Mesendoderm (in vitro differentiated cells): ENCODE data around the gene TMUB2.

Experiments
- DNase-seq: peaks from one replicate; pipeline ENCODE4 v3.0.0; 2013
- H2AK5ac ChIP-seq: 2 replicates; pipeline ENCODE4 v1.6.1; 2013; ENCODE audit warnings: low read length, inconsistent platforms
- H2BK120ac ChIP-seq: 2 replicates; pipeline ENCODE4 v1.6.1; 2013; ENCODE audit warnings: low read depth, mild to moderate bottlenecking, low read length, moderate library complexity, mixed read lengths
- H2BK15ac ChIP-seq: replicated peaks from 2 replicates; pipeline ENCODE4 v1.6.1; 2013; ENCODE audit warnings: low read depth, mild to moderate bottlenecking, moderate library complexity
- H2BK5ac ChIP-seq: 2 replicates; pipeline ENCODE4 v1.6.1; 2013; ENCODE audit warnings: low read length, inconsistent platforms
- H3K18ac ChIP-seq: 2 replicates; pipeline ENCODE4 v1.6.1; 2013; ENCODE audit warnings: mild to moderate bottlenecking, low read length, mixed read lengths
- H3K23ac ChIP-seq: one replicate; pipeline ENCODE4 v1.6.1; 2013; ENCODE audit warnings: low read length
- H3K27ac ChIP-seq: 2 replicates; pipeline ENCODE4 v1.5.1; 2013; ENCODE audit warnings: low read depth, mild to moderate bottlenecking, inconsistent platforms, low read length, moderate library complexity
- H3K27me3 ChIP-seq: 2 replicates; pipeline ENCODE4 v1.6.1; 2013; ENCODE audit warnings: low read length, control low read depth, mild to moderate bottlenecking, inconsistent platforms; ENCODE audit not compliant: insufficient read depth, poor library complexity
- H3K36me3 ChIP-seq: 2 replicates; pipeline ENCODE4 v1.6.1; 2013; ENCODE audit warnings: low read length, inconsistent platforms; ENCODE audit not compliant: control insufficient read depth, insufficient read depth
- H3K4ac ChIP-seq: one replicate; pipeline ENCODE4 v1.6.1; 2013; ENCODE audit warnings: low read depth, mild to moderate bottlenecking, low read length, moderate library complexity
- H3K4me1 ChIP-seq: 2 replicates; pipeline ENCODE4 v1.6.1; 2013; ENCODE audit warnings: low read depth, low read length, inconsistent platforms; ENCODE audit not compliant: control insufficient read depth
- H3K4me2 ChIP-seq: 2 replicates; pipeline ENCODE4 v1.6.1; 2013; ENCODE audit warnings: low read length
- H3K4me3 ChIP-seq: 2 replicates; pipeline ENCODE4 v1.5.1; 2013; ENCODE audit warnings: mild to moderate bottlenecking, low read length
- H3K56ac ChIP-seq: one replicate; pipeline ENCODE4 v1.6.1; 2013; ENCODE audit warnings: low read length
- H3K79me1 ChIP-seq: 2 replicates; pipeline ENCODE4 v1.6.1; 2013; ENCODE audit warnings: low read length, inconsistent platforms
- H3K79me2 ChIP-seq: 2 replicates; pipeline ENCODE4 v1.6.1; 2013; ENCODE audit warnings: mild to moderate bottlenecking, low read length; ENCODE audit not compliant: control insufficient read depth, insufficient read depth
- H3K9ac ChIP-seq: 2 replicates; pipeline ENCODE4 v1.6.1; 2013; ENCODE audit warnings: low read length, inconsistent platforms
- H4K5ac ChIP-seq: one replicate; pipeline ENCODE4 v1.6.1; 2013; ENCODE audit warnings: low read length
- H4K8ac ChIP-seq: one replicate; pipeline ENCODE4 v1.6.1; 2013; ENCODE audit warnings: low read depth, mild to moderate bottlenecking, control low read depth, low read length, moderate library complexity
- WGBS: extraction: QIAGEN DNeasy Blood & Tissue Kit; methylation state at CpG from one replicate; pipeline ENCODE4 v1.1.7; 2013; ENCODE audit warnings: low lambda C conversion rate, missing lambda C conversion rate; ENCODE audit not compliant: insufficient coverage; ENCODE audit errors: extremely low coverage; 5-methylcytosine and 5-hydroxymethylcytosine counted together

Gene TMUB2

GRCh38 chr17:44193326-44194084, 6.7 kb downstream of the TMUB2 start:
- H4K8ac ChIP-seq: no peak overlapping the region
- H2BK15ac ChIP-seq: no peak overlapping the region
- H3K79me2 ChIP-seq: peaks cover 19% of the 10 kb centered on the region
- no peak overlapping the region for H3K4ac ChIP-seq
- H2BK120ac ChIP-seq: no peak overlapping the region
- H3K79me1 ChIP-seq: peaks cover 13% of the 10 kb centered on the region
- no peak overlapping the region for H3K9ac ChIP-seq
- H2BK5ac ChIP-seq: no peak overlapping the region
- DNase-seq: no peak
- H3K27me3 ChIP-seq: no peaks in the 10 kb centered on the region
- H3K4me2 ChIP-seq: no peak overlapping the region
- H3K18ac ChIP-seq: no peak overlapping the region
- WGBS: no CpG with 5 or more reads among the region's 14 CpGs
- H3K4me3 ChIP-seq: no peak overlapping the region
- H4K5ac ChIP-seq: no peak overlapping the region
- H3K56ac ChIP-seq: peak overlapping the region; percentile 22
- H3K23ac ChIP-seq: no peak overlapping the region
- H3K36me3 ChIP-seq: peaks cover 15% of the 10 kb centered on the region
- H3K27ac ChIP-seq: no peak overlapping the region
- H2AK5ac ChIP-seq: no peak overlapping the region
- H3K4me1 ChIP-seq: peaks cover 4% of the 10 kb centered on the region

- Histone ChIP-seq H3K79me1 (peaks cover 13% of the 10 kb centered on the region), H2BK5ac (no peak overlapping the region), H3K27me3 (no peaks in the 10 kb centered on the region), H3K56ac (peak overlapping the region; percentile 10), H3K4ac (no peak overlapping the region), H3K36me3 (peaks cover 11% of the 10 kb centered on the region), H3K4me3 (no peak overlapping the region), H3K4me1 (peaks cover 4% of the 10 kb centered on the region), H2BK120ac (no peak overlapping the region), H3K4me2 (no peak overlapping the region), H3K18ac (no peak overlapping the region), H3K23ac (no peak overlapping the region), H2BK15ac (no peak overlapping the region), H4K5ac (no peak overlapping the region), H3K9ac (peak overlapping the region; percentile 97), H4K8ac (no peak overlapping the region), H2AK5ac (no peak overlapping the region), H3K27ac (no peak overlapping the region), H3K79me2 (peaks cover 23% of the 10 kb centered on the region)
- no peak for DNase-seq
- WGBS: no CpG with 5 or more reads among the region's 15 CpGs
Measured at GRCh38 chr17:44197107-44197506, 10.3 kb downstream of the TMUB2 start.

- peak overlapping the region; percentile 90 for H3K4me2 ChIP-seq
- peak; percentile 42 for DNase-seq
- H3K9ac ChIP-seq: peak overlapping the region; percentile 97
- no peak overlapping the region for H2BK15ac ChIP-seq
- H2BK120ac ChIP-seq: peak overlapping the region; percentile 49
- H3K79me1 ChIP-seq: peaks cover 13% of the 10 kb centered on the region
- peak overlapping the region; percentile 91 for H3K18ac ChIP-seq
- peaks cover 23% of the 10 kb centered on the region for H3K79me2 ChIP-seq
- H3K4me3 ChIP-seq: peak overlapping the region; percentile 86
- H2BK5ac ChIP-seq: no peak overlapping the region
- H3K27ac ChIP-seq: peak overlapping the region; percentile 98
- H3K56ac ChIP-seq: peak overlapping the region; percentile 90
- H4K5ac ChIP-seq: no peak overlapping the region
- H3K36me3 ChIP-seq: peaks cover 11% of the 10 kb centered on the region
- H3K4ac ChIP-seq: peak overlapping the region; percentile 70
- WGBS: no CpG with 5 or more reads among the region's 11 CpGs
- no peak overlapping the region for H3K23ac ChIP-seq
- peak overlapping the region; percentile 78 for H4K8ac ChIP-seq
- no peaks in the 10 kb centered on the region for H3K27me3 ChIP-seq
- no peak overlapping the region for H2AK5ac ChIP-seq
- peaks cover 2% of the 10 kb centered on the region for H3K4me1 ChIP-seq
Measured at GRCh38 chr17:44197980-44198720, 11.4 kb downstream of the TMUB2 start.

- H4K8ac ChIP-seq: peak overlapping the region; percentile 78
- H3K79me2 ChIP-seq: peaks cover 23% of the 10 kb centered on the region
- H3K9ac ChIP-seq: peak overlapping the region; percentile 97
Measured at GRCh38 chr17:44198721-44199552, 12.2 kb downstream of the TMUB2 start.

DNA sequence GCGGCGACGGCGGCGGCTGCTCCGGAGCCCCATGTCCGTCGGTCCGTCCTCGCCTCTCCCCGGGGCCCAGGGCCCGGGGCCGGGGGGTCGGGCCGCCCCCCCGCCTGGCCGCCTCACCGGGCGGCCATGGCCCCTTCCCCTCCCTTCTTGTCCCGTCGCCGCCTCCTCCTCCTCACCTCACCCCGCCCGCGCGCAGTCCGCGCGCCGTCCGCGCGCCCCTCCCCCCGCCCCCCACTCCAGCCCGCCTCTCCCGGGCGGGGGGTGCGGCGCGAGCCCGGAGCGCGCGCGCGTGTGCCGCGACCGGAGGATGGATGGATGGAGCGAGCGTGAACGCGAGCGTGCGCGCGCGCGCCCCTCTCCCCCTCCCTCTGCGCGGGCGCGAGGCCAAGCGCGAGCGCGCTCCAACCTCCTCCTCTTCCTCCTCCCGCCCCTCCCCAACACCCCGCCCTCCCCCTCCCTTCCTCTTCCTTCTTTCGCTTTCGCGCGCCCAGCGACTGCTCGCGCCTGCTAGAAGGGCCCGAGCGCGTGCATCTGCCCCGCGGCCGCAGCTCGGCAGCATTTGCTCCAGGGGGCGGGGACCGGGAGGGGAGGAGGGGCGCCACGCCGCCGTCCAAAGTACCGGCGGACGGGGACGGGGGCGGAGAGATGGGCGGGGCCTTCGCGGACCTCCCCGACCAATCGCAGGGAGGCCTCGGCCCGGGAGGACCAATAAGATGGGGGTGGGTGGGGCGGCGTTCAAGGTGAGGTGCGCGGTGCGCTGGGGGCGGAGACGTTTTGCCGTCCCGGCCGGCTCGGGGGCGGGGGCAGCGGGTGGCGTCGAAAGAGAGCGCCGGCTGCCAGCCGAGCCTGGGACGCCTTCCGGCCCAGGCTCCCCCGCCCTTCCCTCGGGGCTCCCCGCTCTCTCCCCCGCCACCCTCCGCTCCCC, 13.0 kb downstream of the TMUB2 start, which contains the start of gene ATXN7L3:
Gene ATXN7L3 (minus strand): TSS at position 332 of the 925 bp plus-strand sequence. CDS start 1,814 bp downstream, outside the sequence.
- peak; percentile 99 for DNase-seq
- H3K4me2 ChIP-seq: peak within 1 kb of the TSS; percentile 90
- peak within 1 kb of the TSS; percentile 62 for H2BK120ac ChIP-seq
- no peak within 1 kb of the TSS for H2BK15ac ChIP-seq
- no CpG with 5 or more reads among the region's 126 CpGs for WGBS
- H4K8ac ChIP-seq: peak within 1 kb of the TSS; percentile 78
- H3K18ac ChIP-seq: peak within 1 kb of the TSS; percentile 95
- no peak within 1 kb of the TSS for H4K5ac ChIP-seq
- H2AK5ac ChIP-seq: no peak within 1 kb of the TSS
- H3K9ac ChIP-seq: peak within 1 kb of the TSS; percentile 97
- peaks cover 8% of the 10 kb centered on the region for H3K36me3 ChIP-seq
- no peaks in the 10 kb centered on the region for H3K27me3 ChIP-seq
- peak within 1 kb of the TSS; percentile 76 for H3K4ac ChIP-seq
- peak within 1 kb of the TSS; percentile 76 for H2BK5ac ChIP-seq
- peak within 1 kb of the TSS; percentile 99 for H3K27ac ChIP-seq
- peaks cover 2% of the 10 kb centered on the region for H3K4me1 ChIP-seq
- peak within 1 kb of the TSS; percentile 48 for H3K23ac ChIP-seq
- H3K56ac ChIP-seq: peak within 1 kb of the TSS; percentile 90
- peaks cover 23% of the 10 kb centered on the region for H3K79me2 ChIP-seq
- H3K79me1 ChIP-seq: peaks cover 13% of the 10 kb centered on the region
- peak within 1 kb of the TSS; percentile 86 for H3K4me3 ChIP-seq

More at GRCh38 chr17:44198721-44199552, 12.2 kb downstream of the TMUB2 start:
- H3K18ac ChIP-seq: peak overlapping the region; percentile 95
- H3K36me3 ChIP-seq: peaks cover 11% of the 10 kb centered on the region
- peak overlapping the region; percentile 90 for H3K56ac ChIP-seq
- DNase-seq: peak; percentile 66
- H3K4me3 ChIP-seq: peak overlapping the region; percentile 86
- no peak overlapping the region for H4K5ac ChIP-seq
- peak overlapping the region; percentile 99 for H3K27ac ChIP-seq
- H3K79me1 ChIP-seq: peaks cover 13% of the 10 kb centered on the region
- peak overlapping the region; percentile 62 for H2BK120ac ChIP-seq
- WGBS: no CpG with 5 or more reads among the region's 68 CpGs
- H3K4me2 ChIP-seq: peak overlapping the region; percentile 90
- peak overlapping the region; percentile 48 for H3K23ac ChIP-seq
- H2BK15ac ChIP-seq: no peak overlapping the region
- no peaks in the 10 kb centered on the region for H3K27me3 ChIP-seq
- peak overlapping the region; percentile 76 for H2BK5ac ChIP-seq
- H2AK5ac ChIP-seq: no peak overlapping the region
- H3K4me1 ChIP-seq: peaks cover 2% of the 10 kb centered on the region
- peak overlapping the region; percentile 71 for H3K4ac ChIP-seq
